Gastrocnemius medialis (tissue), 4 donors: Measurements from ENCODE around the gene TIFAB. TPM values are rescaled to one million over a fixed set of nuclear protein-coding genes. Genes with fewer than 3 reads are reported as not detected.

ENCODE experiments used
- ATAC-seq, 2 donors: fragments of 150-250 bp; one replicate each; pipeline ENCODE4 v1.9.1; 2016
- DNase-seq, 2 donors: peaks; one replicate each; pipeline ENCODE4 v3.0.0-alpha.2; 2019
- H3K27ac ChIP-seq, 4 donors: fragments of 200-600 bp; sonication (generic); 1 replicate in 1 of 4; 2 replicates in 3 of 4; pipeline ENCODE4 v1.5.1; 2016 to 2018; ENCODE audit warnings: mild to moderate bottlenecking in 2 of 4, moderate library complexity in 1 of 4
- H3K27me3 ChIP-seq, 3 donors: fragments of 200-600 bp; sonication (generic) in 2 of 3; 1 replicate in 1 of 3; 2 replicates in 2 of 3; pipeline versions ENCODE4 v1.5.1 to v1.6.0; 2016 to 2019; ENCODE audit warnings: mild to moderate bottlenecking in 1 of 3, moderate library complexity in 1 of 3
- H3K36me3 ChIP-seq, 2 donors: fragments of 200-600 bp; sonication (generic) in 1 of 2; one replicate each; pipeline ENCODE4 v1.5.1; 2017 to 2018
- H3K4me1 ChIP-seq, 2 donors: fragments of 200-600 bp; sonication (generic) in 1 of 2; one replicate each; pipeline ENCODE4 v1.5.1; 2016 to 2017; ENCODE audit warnings: mild to moderate bottlenecking in 2 of 2
- H3K4me3 ChIP-seq, 4 donors: fragments of 200-600 bp; sonication (generic) in 3 of 4; 1 replicate in 1 of 4; 2 replicates in 3 of 4; pipeline ENCODE4 v1.5.1; 2016 to 2019; ENCODE audit warnings: mild to moderate bottlenecking in 2 of 4
- H3K9me3 ChIP-seq, 3 donors: fragments of 200-600 bp; sonication (generic) in 2 of 3; 1 replicate in 1 of 3; 2 replicates in 2 of 3; pipeline ENCODE4 v1.5.1; 2016 to 2019
- POLR2A ChIP-seq, 2 donors: fragments of 450-650 bp; IDR thresholded peaks; one replicate each; pipeline ENCODE4 v1.6.1; 2017; ENCODE audit warnings: antibody characterized with exemption in 2 of 2, mild to moderate bottlenecking in 2 of 2, moderate library complexity in 2 of 2
- in situ Hi-C, 4 donors: fragments of 200-750 bp; cut with MboI; loops; one replicate each; pipeline versions ENCODE4 v1.15.0 to v1.8.0; 2017; ENCODE audit warnings: low sequenced_read_pairs in 4 of 4
- intact Hi-C: fragments of 100-400 bp; cut with DNase I; formaldehyde crosslinking; loops from one replicate; pipeline ENCODE4 v1.15.1; 2023; ENCODE audit warnings: low total_unique reads
- total RNA-seq, 4 donors: library from RNA; depleted of rRNA; stranded (reverse); fragments of >200 nt; gene quantifications; one replicate each; pipeline versions ENCODE4 v1.1.0 to v1.2.3, GENCODE V29; 2016
- TF ChIP-seq, protein P1 (sequence below), 5 experiments: fragments of 450-650 bp in 3 of 5; fragments of 200-600 bp in 2 of 5; sonication (generic) in 2 of 5; IDR thresholded peaks in 4 of 5; conservative IDR thresholded peaks in 1 of 5; 1 replicate in 4 of 5; 2 replicates in 1 of 5; pipeline ENCODE4 v1.5.1; 2016 to 2019; ENCODE audit warnings: antibody characterized with exemption in 5 of 5, mild to moderate bottlenecking in 3 of 5, moderate library complexity in 3 of 5

The TIFAB gene
- total RNA-seq, 4 donors from 2014 or later = not detected

GRCh38 chr5:135482381-135482933, 30.3 kb upstream of the TIFAB start:
- Histone ChIP-seq H3K9me3 (no peaks in the 10 kb centered on the region), H3K4me3 (no peak overlapping the region), H3K36me3 (no peaks in the 10 kb centered on the region), H3K27ac (no peak overlapping the region), H3K27me3 (peaks cover 10 to 14% (median 14%) of the 10 kb centered on the region in 3 donors), H3K4me1 (no peaks in the 10 kb centered on the region)
- in situ Hi-C loops = no loop called here
- ATAC-seq (no peak), DNase-seq (no peak)
- no peak for TF ChIP-seq POLR2A (IDR thresholded peaks at IDR 0.05)
- TF ChIP-seq, protein P1, sequence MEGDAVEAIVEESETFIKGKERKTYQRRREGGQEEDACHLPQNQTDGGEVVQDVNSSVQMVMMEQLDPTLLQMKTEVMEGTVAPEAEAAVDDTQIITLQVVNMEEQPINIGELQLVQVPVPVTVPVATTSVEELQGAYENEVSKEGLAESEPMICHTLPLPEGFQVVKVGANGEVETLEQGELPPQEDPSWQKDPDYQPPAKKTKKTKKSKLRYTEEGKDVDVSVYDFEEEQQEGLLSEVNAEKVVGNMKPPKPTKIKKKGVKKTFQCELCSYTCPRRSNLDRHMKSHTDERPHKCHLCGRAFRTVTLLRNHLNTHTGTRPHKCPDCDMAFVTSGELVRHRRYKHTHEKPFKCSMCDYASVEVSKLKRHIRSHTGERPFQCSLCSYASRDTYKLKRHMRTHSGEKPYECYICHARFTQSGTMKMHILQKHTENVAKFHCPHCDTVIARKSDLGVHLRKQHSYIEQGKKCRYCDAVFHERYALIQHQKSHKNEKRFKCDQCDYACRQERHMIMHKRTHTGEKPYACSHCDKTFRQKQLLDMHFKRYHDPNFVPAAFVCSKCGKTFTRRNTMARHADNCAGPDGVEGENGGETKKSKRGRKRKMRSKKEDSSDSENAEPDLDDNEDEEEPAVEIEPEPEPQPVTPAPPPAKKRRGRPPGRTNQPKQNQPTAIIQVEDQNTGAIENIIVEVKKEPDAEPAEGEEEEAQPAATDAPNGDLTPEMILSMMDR (IDR thresholded peaks at IDR 0.05 in 4 of 5, conservative IDR thresholded peaks at IDR 0.05 in 1 of 5) = no peak
- intact Hi-C loops = no loop called here

- peaks cover 5 to 10% (median 9%) of the 10 kb centered on the region in 3 donors for H3K27me3 ChIP-seq
- no peak for DNase-seq
- intact Hi-C loops (no loop called here), in situ Hi-C loops (no loop called here)
- ATAC-seq = no peak
- TF ChIP-seq, protein P1 (IDR thresholded peaks at IDR 0.05 in 4 of 5, conservative IDR thresholded peaks at IDR 0.05 in 1 of 5) = no peak
- no peak for TF ChIP-seq POLR2A (IDR thresholded peaks at IDR 0.05)
- no peaks in the 10 kb centered on the region for H3K4me1 ChIP-seq
- no peaks in the 10 kb centered on the region for H3K9me3 ChIP-seq
- H3K36me3 ChIP-seq = no peaks in the 10 kb centered on the region
- no peak overlapping the region for H3K4me3 ChIP-seq
- H3K27ac ChIP-seq = no peak overlapping the region
These were observed 29.8 kb upstream of the TIFAB start for GRCh38 chr5:135481909-135482311.

- H3K27ac ChIP-seq = no peak overlapping the region
- in situ Hi-C loops (no loop called here), intact Hi-C loops (no loop called here)
- ATAC-seq = no peak
- no peaks in the 10 kb centered on the region for H3K9me3 ChIP-seq
- peaks cover 5 to 9% (median 7%) of the 10 kb centered on the region in 3 donors for H3K27me3 ChIP-seq
- H3K4me1 ChIP-seq = no peaks in the 10 kb centered on the region
- no peak for DNase-seq
- no peak overlapping the region for H3K4me3 ChIP-seq
- TF ChIP-seq POLR2A (IDR thresholded peaks at IDR 0.05) = no peak
- TF ChIP-seq, protein P1 (IDR thresholded peaks at IDR 0.05 in 4 of 5, conservative IDR thresholded peaks at IDR 0.05 in 1 of 5) = no peak
- no peaks in the 10 kb centered on the region for H3K36me3 ChIP-seq
These were observed 29.2 kb upstream of the TIFAB start for GRCh38 chr5:135481387-135481786.

DNA sequence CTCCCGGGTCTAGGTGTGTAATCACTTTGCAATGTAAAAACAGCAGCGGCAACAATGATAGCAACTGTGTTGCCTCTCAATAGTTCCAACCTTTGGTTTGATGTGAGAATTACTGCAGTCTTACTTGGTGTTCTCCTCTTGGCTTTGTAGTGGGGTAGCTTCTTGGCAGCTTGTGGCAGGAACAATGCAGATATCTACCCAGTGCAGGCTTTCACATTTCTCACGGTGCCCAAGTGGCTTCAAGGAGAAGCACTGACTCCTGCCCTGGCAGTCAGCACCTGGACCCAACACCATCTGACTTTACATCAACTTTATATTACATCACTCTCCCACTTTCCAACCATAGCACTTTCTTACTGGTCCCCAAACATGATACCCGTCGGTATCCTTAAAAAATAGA, 28.4 kb upstream of the TIFAB start:
- TF ChIP-seq POLR2A (IDR thresholded peaks at IDR 0.05) = no peak
- TF ChIP-seq, protein P1 (IDR thresholded peaks at IDR 0.05 in 4 of 5, conservative IDR thresholded peaks at IDR 0.05 in 1 of 5) = no peak
- ATAC-seq = no peak
- DNase-seq = no peak
- no peak overlapping the region for H3K27ac ChIP-seq
- H3K9me3 ChIP-seq = no peaks in the 10 kb centered on the region
- no peaks in the 10 kb centered on the region for H3K36me3 ChIP-seq
- H3K27me3 ChIP-seq = peaks cover 5 to 8% (median 7%) of the 10 kb centered on the region in 3 donors
- intact Hi-C loops = no loop called here
- in situ Hi-C loops = no loop called here
- no peaks in the 10 kb centered on the region for H3K4me1 ChIP-seq
- H3K4me3 ChIP-seq = no peak overlapping the region

DNA sequence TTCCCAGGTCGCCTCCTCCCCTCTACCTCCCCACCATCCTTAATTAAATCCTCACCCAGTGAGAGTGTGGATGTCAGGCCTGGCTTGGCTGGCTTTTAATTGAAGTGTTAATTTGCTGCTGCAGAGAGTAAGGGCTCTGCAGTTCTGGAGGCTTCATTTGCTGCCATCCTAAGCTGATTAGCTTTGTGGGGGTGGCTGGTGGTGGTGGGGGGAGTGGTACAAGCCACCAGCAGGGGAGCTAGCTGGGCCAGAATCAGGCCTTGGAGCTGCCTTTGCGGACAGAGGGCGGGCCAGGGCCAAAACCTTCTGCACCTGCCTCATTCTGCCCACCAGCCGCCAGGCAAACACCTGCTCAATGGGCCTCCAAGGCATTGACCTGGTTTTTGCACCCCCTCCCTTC, 26.8 kb upstream of the TIFAB start:
- no peak for TF ChIP-seq POLR2A (IDR thresholded peaks at IDR 0.05)
- TF ChIP-seq, protein P1 (IDR thresholded peaks at IDR 0.05 in 4 of 5, conservative IDR thresholded peaks at IDR 0.05 in 1 of 5) = no peak
- no peaks in the 10 kb centered on the region for H3K4me1 ChIP-seq
- in situ Hi-C loops = no loop called here
- no peaks in the 10 kb centered on the region for H3K36me3 ChIP-seq
- peaks cover 5 to 7% (median 7%) of the 10 kb centered on the region in 3 donors for H3K27me3 ChIP-seq
- DNase-seq = no peak
- intact Hi-C loops = no loop called here
- no peak overlapping the region for H3K27ac ChIP-seq
- no peaks in the 10 kb centered on the region for H3K9me3 ChIP-seq
- H3K4me3 ChIP-seq = no peak overlapping the region
- ATAC-seq = no peak
